GM20431 (cell line): ENCODE data around the gene ARHGAP10.
"Not testable (repeated sequence)": the region's sequence is repeated elsewhere in the genome, so short reads cannot be mapped to it uniquely, and the experiment has no call there.

Source experiments
- in situ Hi-C: fragments of 300-500 bp; cut with MseI, MboI; formaldehyde crosslinking; loops from one replicate; pipeline ENCODE4 v1.15.0; 2020; ENCODE audit warnings: low sequenced_read_pairs; ENCODE audit not compliant: unreplicated experiment

ARHGAP10 gene

DNA sequence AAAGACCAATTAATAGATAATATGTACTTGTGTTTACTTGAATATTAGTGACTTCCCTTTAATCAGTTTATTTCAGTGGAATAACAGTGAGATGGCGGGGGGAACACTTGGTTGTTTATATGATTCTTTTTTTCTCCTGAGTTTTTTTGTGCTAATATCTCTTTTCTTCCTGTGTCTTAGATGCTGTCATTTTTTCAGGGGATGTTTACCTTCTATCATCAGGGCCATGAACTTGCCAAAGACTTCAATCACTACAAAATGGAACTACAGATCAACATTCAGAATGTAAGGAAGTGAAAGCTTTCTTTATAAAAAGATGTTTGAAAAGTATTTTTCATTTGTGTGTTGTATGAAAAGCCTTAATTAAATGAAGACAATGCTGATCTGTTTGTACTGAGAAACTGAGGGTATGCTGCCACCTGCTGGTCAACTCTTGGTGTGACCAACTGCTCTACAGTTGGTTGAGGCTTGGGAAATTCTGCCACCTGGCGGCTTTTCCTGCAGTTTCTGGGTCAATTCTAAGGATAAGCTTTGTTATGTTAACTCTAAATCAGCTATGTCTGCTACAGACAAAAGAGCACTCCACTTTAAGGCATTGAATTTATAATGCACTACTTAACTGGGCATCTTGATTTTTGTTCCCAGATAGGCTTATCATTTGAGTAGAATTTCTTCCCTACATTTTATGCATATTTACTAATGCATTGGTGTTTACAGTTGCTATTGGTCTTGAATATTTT is 134.8 kb downstream of the ARHGAP10 start:
- in situ Hi-C loops: loop anchor here (25.0 kb wide), 1 partner anchor 154 kb away; no protein-coding TSS in a partner anchor

DNA sequence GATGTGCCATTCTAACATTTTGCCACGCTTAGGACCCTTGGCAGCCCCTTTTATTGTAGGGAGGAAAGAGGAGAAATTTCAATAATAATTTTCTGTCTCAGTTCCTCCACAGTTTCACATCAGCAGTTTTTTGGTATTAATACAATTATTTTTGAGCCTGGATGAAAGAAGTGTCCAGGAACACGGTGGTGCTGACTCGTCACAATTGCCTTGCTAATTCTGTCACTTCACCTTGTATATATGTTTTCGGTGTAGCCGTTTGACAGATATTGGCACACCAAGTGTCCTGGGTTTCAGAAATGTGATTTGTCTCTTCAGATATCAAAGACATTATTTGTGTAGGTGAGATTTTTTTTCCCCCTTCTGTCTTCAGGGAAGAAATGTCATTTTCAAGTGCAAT is 142.2 kb downstream of the ARHGAP10 start:
- in situ Hi-C loops: loop anchor here (25.0 kb wide), 1 partner anchor 162 kb away; no protein-coding TSS in a partner anchor

DNA sequence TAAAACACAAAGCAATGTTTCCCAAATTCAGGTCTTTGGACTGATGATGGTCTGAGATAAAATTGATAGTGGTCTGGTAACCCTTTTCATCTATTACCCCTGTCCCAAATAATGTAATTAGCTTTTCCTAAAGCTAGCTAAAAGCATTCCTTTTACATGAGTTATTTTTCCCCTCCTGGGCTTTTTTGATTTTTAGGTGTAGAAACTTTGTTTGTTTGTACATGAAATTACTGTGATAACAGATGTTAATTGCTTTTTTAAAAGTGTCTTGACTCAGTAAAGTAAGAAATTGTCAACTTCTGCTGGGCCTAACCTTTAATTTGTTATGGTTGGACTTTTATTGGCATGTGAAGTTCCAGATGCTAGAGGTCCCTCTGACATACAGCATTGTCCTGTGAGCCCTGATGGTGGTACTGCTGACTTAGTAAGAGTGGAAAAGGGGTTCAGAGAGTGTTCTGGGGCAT is 145.5 kb downstream of the ARHGAP10 start:
- in situ Hi-C loops: no loop called here

DNA sequence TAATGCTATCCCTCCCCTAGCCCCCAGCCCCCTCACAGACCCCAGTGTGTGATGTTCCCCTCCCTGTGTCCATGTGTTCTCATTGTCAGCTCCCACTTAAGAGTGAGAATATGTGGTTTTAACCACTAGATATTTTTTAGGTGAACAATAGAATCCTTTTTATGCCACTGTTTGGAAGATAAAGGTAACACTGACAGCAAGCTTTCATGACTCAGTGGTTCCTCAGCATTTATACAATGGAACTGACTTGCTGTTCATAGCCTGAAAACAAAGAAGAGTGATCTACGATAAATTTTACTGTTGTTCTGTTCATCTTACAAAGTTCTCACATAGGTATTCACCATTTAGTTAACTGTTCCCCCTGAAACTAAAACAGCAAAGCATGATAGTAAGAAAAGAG is 147.8 kb downstream of the ARHGAP10 start:
- in situ Hi-C loops: no loop called here

DNA sequence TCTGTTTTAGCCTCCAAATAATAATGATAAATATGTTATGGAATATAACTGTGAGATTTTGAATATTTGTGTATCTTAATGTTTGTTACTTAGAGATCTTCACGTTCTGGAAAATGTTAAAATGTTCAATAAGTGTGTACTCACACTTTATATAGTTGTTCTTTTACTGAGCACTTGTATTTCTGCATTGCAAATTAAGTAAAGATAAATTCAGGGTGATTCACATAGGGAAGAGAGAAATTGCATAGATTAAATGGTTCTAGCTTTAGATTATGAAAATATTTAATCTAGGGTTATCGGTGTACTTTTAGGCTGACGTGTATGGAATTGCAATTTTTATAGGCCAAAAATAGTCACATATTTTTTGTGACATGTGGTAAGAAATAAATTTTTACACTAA is 148.6 kb downstream of the ARHGAP10 start:
- in situ Hi-C loops: no loop called here

DNA sequence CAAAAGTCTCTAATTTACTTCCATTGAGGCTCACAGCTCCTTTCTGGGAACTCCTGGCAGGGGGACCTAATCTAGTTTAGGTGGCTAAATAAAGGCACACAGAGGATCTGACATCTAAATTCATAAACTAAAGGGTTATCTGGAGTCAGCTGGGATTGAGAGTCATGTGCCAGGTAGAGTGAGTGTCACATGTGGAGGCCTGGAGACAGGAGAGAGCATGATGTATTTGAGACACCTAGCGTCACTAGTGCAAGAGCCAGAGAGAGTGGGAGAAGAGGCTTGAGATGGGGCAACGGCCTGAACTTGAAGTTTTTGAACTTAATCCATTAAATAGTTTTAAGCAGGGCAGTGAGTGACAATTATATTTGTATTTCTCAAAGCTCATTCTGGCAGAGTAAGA is 152.6 kb downstream of the ARHGAP10 start:
- in situ Hi-C loops: no loop called here

DNA sequence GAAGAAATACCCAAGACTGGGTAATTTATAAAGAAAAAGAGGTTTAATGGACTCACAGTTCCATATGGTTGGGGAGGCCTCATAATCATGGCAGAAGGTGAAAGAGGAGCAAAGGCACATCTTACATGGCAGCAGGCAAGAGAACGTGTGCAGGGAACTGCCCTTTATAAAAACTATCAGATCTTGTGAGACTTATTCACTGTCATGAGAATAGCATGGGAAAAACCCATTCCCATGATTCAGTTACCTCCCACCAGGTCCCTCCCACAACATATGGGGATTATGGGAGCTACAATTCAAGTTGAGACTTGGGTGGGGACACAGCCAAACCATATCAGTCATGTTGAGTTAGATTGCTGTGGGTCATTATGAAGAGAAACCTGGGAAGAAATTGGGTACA is 153.3 kb downstream of the ARHGAP10 start:
- in situ Hi-C loops: not testable (repeated sequence)

DNA sequence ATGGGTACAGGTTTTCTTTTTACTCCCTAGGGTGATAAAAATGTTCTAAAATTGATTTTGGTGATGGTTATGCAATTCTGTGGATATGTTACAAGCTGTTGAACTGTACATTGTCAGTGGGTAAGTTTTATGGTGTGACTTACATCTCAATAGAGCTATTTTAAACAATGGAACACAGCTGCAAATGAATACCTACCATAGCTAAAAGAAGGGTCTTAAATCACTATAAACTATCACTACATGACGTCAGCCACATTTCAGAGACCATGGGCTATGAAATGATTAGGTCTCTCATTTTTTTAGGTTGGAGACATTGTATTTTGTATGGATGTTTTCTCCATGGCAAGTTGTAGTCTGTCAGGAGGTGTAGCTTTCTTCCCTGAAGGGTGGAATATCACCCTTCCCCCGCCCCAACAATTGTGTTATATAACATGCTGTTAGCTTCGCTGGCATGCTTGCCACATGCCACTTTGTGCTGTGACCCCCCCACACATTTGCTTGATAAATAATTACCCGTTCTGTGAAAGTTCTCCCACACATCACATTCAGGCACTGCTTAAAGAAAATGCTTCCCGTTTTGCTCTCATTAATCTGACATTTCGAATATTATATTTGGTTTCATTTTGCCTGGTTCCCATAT is 159.7 kb downstream of the ARHGAP10 start:
- in situ Hi-C loops: no loop called here

DNA sequence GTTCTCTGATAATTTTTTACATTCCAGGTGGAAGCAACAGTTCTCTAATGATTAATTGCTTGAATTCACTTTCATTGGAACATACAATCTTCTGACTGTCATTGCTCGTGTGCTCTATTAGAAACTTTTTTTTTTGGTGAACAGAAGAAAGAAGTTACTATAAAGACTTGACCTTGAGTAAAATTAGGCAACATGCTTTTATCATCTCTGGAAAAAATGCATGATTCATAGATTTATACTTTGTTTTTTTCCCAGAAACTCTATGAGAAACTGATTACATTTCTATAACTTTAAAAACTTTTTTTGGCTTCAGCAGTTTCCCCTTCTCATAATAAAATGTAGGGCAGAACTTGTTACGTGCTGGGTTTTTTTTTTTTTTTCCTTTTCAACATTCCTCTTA is 167.6 kb downstream of the ARHGAP10 start:
- in situ Hi-C loops: no loop called here

DNA sequence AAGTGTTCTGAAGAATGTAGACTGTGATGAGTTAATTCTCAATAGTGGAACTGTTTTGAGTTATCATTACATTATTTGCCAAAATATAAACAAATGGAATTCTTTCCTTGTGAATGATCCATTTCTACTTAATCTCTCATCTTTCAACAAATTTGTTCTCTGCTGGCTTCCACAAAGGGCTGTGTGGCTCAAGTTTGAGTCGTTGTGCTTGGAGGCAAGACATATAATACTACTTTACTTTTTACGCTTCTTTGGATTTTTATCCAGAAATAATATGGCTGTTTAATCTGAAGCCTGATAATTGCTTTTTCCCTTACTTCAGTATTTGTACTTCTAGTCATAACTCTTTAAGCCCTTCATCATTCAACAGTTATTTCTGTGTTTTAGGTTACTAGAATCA is 169.5 kb downstream of the ARHGAP10 start:
- in situ Hi-C loops: no loop called here

DNA sequence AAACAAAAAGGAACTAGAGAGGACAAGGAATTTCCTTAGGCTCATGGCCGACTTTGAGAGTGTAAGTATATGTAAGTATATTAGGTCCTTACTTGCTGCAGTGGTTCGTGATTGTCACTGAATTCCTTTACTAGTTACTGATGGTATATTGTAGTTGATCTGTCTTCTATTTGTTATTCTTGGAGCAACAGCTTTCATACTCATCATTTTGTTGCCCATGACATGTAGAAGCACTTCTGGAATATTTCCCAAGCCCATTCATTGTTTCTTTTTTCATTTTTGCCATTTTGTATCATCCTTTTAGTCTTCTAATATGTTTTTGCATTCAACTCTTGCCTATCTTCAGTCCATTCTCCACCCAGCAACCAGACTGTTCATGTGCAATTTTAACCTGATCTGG is 170.0 kb downstream of the ARHGAP10 start:
- in situ Hi-C loops: no loop called here

DNA sequence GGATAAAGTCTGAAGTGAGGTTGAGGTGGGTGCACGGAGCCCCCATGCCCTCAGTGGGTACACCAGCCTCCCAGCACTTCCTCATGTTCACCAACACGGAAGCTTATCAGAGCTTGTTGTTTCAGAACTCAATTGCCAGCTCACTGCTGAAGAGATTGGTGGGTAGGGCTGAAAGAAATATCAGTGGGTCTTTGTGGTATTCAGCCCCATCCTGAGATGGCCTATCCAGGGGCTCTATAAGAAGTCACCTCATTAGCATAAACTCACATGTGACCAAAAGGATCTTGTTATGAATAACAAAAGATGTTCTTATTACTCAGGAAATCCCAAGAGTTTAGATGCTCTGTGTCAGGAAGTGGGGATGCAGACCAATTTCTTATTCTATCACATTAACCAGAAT is 177.3 kb downstream of the ARHGAP10 start:
- in situ Hi-C loops: no loop called here

DNA sequence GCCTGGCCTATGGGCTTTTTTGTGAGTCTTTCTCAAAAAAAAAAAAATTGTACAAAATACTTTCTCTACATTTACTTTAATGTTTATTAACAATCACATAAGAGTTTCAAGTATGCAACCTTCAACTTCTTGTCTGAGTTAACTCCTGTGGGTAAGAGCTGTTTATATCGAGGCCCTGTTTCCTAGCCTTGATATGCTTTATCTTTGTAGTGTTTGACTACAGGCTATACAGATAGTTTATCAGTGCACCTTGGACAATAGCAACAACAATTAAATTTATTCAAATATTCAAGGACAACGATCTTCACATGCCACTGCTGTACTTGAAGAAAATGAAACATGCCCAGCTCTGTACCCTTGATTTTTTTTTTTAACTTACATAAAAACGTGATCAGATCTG is 178.4 kb downstream of the ARHGAP10 start:
- in situ Hi-C loops: no loop called here

DNA sequence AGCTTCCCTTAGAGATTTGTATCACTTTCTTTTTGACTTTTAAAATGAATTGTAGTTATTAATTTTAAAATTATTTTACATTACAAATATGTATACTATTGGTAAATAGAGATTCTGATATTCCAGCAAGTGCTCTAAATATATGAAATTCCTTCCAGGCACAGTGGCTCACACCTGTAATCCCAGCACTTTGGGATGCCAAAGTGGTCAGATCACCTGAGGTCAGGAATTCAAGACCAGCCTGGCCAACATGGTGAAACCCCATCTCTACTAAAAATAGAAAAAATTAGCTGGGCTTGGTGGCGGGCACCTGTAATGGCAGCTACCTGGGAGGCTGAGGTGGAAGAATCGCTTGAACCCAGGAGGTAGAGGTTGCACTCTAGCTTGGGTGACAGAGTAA is 180.2 kb downstream of the ARHGAP10 start:
- in situ Hi-C loops: not testable (repeated sequence)

DNA sequence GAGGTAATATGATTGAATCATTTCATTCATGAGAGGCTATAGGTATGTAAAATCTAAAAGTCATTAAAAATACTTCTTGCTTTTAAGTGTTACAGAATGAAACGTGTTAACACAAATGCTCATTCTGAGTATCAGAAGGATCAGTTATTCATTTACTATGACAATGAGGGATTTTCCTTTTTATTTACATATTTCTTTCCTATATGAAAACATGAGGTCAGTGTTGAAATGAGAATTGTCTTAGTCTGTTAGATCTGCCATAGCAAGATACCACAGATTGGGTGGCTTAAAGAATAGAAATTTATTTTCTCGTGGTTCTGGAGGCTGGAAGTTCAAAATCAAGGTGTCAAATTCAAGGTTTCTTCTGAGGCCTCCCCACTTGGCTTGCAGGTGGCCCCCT is 181.2 kb downstream of the ARHGAP10 start:
- in situ Hi-C loops: no loop called here

DNA sequence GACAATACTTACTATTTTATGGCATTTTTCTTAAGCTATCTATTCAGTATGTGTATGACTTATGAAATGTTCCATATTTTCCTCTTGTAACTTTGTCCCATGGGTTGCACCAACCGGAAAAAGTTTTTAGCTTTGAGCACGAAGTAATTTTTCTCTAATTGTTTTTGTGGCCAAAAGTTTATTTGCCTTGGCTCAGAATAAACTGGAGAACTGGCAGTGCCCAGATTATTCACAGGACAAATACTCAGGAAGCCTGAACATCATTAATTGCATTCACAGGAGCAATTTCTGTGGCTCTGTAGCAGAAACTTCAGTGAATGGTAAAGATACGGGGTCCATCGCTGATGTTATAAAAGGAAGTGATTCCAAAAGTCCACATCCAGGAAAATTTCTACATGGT is 184.5 kb downstream of the ARHGAP10 start:
- in situ Hi-C loops: no loop called here

DNA sequence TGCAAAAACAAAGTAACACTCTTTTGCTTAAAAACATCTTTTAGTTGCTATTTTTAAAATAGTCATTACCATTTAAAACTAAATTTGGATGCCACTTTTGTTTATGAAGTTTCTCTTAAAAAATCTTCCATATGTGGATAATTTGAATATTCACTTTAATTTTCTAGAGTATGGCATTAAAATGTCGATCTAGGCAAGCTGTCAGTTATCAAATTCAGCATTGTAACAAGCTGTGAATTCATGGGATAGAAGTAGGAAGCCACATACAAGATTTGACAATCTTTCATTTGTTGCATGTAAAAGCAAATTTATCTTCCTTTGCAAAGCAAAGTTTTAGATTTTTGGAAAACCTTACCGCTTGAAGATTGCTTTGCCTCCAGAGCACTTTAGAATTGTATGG is 191.5 kb downstream of the ARHGAP10 start:
- in situ Hi-C loops: no loop called here

DNA sequence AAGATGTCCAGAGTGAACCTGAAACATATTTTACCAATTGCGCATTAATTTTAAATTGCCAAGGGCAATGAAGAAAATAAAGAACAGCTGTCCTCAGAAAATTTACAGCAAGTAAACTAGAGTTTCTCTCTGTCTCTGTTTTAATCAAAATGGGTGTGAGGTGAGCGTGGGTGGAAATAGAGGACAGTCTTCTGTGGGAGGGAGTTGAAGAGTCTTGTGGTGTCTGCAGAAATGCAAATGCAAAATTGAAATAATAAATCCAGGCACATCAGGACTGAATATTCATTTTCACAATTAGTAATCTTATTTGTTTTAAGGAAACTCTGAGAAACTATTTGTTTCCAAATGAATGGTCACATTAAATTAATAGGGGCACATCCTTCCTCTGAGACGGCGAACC is 192.0 kb downstream of the ARHGAP10 start:
- in situ Hi-C loops: no loop called here

DNA sequence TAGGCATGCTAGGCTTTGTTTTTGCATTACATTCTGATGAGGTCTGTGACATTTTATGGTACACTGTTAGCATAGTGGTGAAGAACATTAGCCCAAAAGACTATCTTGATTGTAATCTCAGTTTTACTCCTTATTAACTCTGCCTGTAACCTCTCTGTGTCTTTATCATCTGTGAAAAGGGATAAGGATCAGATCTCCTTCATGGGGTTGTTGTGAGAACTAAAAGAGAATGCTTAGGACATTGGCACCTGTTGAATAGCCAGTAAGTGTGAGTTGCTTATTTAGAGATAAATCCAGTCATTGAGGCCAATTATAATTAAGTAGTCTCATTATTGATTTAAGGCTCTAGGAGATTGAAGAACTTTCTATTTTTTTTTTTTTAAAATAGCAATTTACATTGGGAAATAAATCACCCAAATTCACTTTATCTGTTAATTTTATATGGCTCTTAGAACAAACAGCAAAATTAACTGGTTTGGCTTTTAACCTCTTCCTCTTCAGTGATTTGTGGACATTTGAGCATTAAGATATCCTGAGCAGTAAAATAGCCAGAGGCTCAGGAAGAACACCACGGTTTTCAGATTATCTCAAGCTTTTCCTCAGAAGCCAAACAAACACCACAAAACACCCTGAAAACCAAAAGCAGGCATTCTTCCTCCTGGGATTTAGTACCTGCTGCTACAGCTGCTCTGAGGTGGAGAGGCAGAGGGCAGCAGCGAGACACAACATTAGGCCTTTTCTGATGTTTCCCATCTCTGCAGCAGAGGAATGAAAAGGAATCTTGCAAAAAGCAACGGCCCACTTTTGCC is 192.9 kb downstream of the ARHGAP10 start:
- in situ Hi-C loops: no loop called here

DNA sequence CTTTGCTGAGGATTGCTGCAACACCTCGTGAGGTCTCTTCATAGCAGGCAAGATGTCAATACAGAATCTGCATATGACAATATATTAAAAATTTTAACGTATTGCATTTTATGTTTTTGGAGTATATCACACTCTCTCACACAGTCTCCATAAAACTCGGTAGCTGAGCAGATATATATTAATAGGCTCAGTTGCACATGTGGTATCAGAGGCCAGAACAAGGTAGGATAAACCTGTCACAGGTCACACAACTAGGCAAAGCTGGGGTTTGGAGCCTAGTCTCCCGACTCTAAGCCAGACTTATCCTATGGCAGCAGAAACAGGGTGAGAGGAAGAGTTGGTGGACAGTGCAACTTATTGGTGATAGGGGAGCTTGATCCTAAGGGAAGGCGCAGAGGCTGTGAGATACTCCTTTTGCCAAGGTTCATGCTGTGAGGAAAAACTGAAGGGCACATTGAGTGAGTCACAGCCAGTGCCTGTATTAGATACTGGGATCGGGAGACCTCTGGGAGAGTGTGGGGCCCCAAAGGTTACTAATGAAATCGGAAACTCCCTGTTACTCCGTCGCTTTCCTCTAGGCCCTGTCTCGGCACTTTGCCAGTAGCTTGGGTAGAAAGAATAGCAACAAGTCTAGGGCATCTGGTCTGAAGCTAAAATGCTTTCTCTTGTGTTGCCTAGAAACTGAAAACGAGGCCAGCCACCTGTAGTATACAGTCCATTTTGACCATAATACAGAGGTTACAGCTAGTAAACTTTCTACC is 195.7 kb downstream of the ARHGAP10 start:
- in situ Hi-C loops: no loop called here
